HepG2 (cell line): ENCODE measurements around the gene MAN1C1. TPM values are rescaled to one million over a fixed set of nuclear protein-coding genes. Genes with fewer than 3 reads are reported as not detected.
A peak's percentile ranks its signal among the peaks of the same experiment; 100 is the strongest.

ENCODE experiments used
- FOXK1 ChIP-seq: sonication (generic); formaldehyde crosslinking; IDR thresholded peaks from 2 replicates; pipeline ENCODE4 v1.4.0; 2020; ENCODE audit warnings: low read depth, missing genetic modification reagents, borderline replicate concordance
- GATAD1 ChIP-seq: IDR thresholded peaks from 2 replicates; pipeline ENCODE4 v1.6.1; 2016; ENCODE audit warnings: missing genetic modification reagents, missing compliant biosample characterization
- HNRNPLL ChIP-seq: fragments of 200-400 bp; formaldehyde crosslinking; IDR thresholded peaks from 2 replicates; pipeline ENCODE4 v1.6.1; 2017; ENCODE audit warnings: mild to moderate bottlenecking, low read depth, low read length; ENCODE audit not compliant: poor library complexity, severe bottlenecking
- KLF15 ChIP-seq: sonication (generic); formaldehyde crosslinking; IDR thresholded peaks from 2 replicates; pipeline ENCODE4 v1.8.1; 2023; ENCODE audit warnings: borderline replicate concordance, mild to moderate bottlenecking, inconsistent platforms, missing genetic modification reagents, mixed read lengths
- LCORL ChIP-seq, 2 experiments: fragments of 450-650 bp in 1 of 2; sonication (generic) in 1 of 2; formaldehyde crosslinking in 1 of 2; IDR thresholded peaks; 2 replicates each; pipeline versions ENCODE4 v1.5.0 to v1.6.1; 2017 to 2020; ENCODE audit warnings: antibody characterized with exemption in 1 of 2, missing genetic modification reagents in 1 of 2
- NCOA2 ChIP-seq: sonication (generic); formaldehyde crosslinking; IDR thresholded peaks from 2 replicates; pipeline ENCODE4 v1.8.0; 2022; ENCODE audit warnings: inconsistent platforms
- SP4 ChIP-seq: sonication (generic); formaldehyde crosslinking; IDR thresholded peaks from 2 replicates; pipeline ENCODE4 v1.8.1; 2023; ENCODE audit warnings: mild to moderate bottlenecking, missing genetic modification reagents
- YEATS4 ChIP-seq: sonication (generic); formaldehyde crosslinking; IDR thresholded peaks from 2 replicates; pipeline ENCODE4 v1.4.0; 2020; ENCODE audit warnings: missing genetic modification reagents, borderline replicate concordance
- ZNF430 ChIP-seq: sonication (generic); formaldehyde crosslinking; IDR thresholded peaks from 2 replicates; pipeline ENCODE4 v1.9.0; 2021; ENCODE audit warnings: mild to moderate bottlenecking, missing genetic modification reagents
- polyA plus RNA-seq, 8 experiments: library from polyadenylated mRNA; depleted of rRNA in 3 of 8; stranded (reverse) in 7 of 8; unstranded in 1 of 8; fragments of >200 nt; fragmentation: Illumina TruSeq in 4 of 8; extraction: Trizol in 4 of 8; gene quantifications; 2 replicates each; pipeline versions ENCODE4 v1.2.1 to v1.2.3, GENCODE V29; 2011 to 2016; ENCODE audit warnings: low read depth in 4 of 8, missing spikeins in 1 of 8, mixed read lengths in 1 of 8; ENCODE audit not compliant: insufficient read depth in 1 of 8
- total RNA-seq, 5 experiments: library from RNA; depleted of rRNA; stranded (reverse); fragments of >200 nt; fragmentation: Illumina TruSeq; extraction: Trizol; gene quantifications; 2 replicates each; pipeline ENCODE4 v1.2.3, GENCODE V29; 2016; ENCODE audit warnings: low read depth in 1 of 5
- TF ChIP-seq, protein P1 (sequence below): sonication (generic); formaldehyde crosslinking; IDR thresholded peaks from 2 replicates; pipeline ENCODE4 v1.4.0; 2020; ENCODE audit warnings: mild to moderate bottlenecking, missing genetic modification reagents
- TF ChIP-seq, protein P2 (sequence below): sonication (generic); formaldehyde crosslinking; IDR thresholded peaks from 2 replicates; pipeline ENCODE4 v1.5.0; 2020; ENCODE audit warnings: mild to moderate bottlenecking, missing genetic modification reagents

Gene MAN1C1
- total and polyA plus RNA-seq, 2 of the 13 experiments (the other 11 are each of a cell fraction or from before 2014, with no cell fraction given), result 0.18 to 0.49 TPM

DNA sequence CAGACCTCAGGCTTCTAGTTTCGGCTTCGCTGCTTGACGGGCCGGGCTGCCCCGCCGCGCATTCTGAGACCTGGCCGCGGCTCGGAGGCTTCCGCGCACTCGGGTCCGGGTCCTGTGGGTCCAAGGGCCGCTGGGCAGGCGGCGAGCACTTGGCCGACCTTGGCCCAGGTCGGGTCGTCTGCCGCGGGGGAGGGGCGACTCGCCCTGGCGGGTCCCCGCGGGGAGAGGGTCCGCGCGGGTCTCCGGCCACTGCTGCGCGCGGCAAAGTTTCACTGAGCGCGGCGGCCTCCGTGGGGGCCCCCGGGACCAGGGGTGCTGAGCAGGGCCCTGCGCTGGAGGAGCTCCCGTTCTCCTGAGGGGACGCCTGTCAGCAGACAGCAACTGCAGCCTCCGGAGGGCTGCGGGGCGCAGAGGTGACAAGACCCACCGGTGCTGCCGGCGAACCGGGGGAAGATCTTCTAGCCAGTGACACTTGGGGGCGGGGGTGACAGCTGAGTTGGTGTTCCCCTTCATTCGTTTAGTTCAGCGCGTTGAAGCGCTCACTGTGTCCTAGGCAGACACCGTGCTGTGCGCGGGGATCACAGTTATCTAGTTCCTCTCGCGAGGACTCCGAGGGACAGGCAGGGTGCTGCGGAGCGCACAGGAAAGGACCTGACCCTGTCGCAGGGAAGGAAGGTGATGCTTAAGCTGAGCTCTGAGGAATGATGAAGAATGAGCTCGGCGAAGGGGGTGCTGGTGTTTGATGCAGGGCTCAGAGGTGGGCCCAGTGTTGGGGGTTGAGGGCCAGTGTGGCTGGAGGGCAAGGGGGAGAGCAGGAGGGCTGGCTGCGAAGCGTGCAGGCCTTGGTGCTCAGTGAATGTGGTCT, 203.9 kb downstream of the MAN1C1 start (continued):
- TF ChIP-seq, protein P1, sequence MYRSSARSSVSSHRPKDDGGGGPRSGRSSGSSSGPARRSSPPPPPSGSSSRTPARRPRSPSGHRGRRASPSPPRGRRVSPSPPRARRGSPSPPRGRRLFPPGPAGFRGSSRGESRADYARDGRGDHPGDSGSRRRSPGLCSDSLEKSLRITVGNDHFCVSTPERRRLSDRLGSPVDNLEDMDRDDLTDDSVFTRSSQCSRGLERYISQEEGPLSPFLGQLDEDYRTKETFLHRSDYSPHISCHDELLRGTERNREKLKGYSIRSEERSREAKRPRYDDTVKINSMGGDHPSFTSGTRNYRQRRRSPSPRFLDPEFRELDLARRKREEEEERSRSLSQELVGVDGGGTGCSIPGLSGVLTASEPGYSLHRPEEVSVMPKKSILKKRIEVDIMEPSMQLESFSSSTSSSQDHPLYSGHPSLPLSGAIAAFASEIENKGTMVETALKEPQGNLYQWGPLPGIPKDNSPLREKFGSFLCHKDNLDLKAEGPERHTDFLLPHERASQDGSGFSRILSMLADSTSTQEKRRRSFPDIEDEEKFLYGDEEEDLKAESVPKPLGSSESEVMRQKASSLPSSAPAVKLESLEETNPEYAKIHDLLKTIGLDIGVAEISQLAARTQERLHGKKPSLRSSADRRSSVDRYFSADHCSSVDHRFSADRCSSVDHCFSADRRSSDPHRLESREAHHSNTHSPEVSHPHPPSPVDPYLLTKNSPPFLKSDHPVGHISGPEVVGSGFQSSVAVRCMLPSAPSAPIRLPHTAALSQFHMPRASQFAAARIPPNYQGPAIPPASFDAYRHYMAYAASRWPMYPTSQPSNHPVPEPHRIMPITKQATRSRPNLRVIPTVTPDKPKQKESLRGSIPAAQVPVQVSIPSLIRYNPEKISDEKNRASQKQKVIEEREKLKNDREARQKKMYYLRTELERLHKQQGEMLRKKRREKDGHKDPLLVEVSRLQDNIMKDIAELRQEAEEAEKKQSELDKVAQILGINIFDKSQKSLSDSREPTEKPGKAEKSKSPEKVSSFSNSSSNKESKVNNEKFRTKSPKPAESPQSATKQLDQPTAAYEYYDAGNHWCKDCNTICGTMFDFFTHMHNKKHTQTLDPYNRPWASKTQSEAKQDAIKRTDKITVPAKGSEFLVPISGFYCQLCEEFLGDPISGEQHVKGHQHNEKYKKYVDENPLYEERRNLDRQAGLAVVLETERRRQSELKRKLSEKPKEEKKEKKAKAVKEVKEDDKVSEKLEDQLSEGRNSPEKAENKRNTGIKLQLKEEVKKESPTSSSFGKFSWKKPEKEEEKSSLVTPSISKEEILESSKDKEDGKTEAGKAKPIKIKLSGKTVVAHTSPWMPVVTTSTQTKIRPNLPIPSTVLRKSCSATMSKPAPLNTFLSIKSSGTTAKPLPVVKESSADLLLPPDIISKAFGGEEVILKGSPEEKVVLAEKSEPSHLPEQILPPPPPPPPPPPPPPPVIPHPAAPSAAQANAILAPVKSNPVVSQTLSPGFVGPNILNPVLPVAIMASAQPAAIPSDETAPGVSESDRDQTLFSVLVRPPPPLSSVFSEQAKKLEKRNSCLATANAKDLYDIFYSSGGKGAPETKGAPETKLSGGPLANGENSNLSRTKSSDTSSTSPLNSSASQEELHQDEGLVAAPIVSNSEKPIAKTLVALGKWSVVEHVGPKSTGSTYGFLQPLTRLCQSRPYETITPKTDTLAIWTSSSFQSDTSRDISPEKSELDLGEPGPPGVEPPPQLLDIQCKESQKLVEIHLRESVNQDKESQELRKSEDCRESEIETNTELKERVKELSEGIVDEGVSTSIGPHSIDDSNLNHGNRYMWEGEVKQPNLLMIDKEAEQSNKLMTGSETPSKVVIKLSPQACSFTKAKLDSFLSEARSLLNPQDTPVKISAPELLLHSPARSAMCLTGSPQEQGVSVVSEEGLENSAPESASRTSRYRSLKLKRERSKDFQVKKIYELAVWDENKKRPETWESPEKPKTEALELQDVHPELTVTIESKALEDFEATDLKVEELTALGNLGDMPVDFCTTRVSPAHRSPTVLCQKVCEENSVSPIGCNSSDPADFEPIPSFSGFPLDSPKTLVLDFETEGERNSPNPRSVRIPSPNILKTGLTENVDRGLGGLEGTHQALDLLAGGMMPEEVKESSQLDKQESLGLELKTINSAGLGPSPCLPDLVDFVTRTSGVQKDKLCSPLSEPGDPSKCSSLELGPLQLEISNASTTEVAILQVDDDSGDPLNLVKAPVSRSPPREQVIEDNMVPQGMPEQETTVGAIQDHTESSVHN (CRISPR knock-in tag), result 0 out of 2 replicates have a peak, but pooled peaks have one; percentile 68
- TF ChIP-seq, protein P2, sequence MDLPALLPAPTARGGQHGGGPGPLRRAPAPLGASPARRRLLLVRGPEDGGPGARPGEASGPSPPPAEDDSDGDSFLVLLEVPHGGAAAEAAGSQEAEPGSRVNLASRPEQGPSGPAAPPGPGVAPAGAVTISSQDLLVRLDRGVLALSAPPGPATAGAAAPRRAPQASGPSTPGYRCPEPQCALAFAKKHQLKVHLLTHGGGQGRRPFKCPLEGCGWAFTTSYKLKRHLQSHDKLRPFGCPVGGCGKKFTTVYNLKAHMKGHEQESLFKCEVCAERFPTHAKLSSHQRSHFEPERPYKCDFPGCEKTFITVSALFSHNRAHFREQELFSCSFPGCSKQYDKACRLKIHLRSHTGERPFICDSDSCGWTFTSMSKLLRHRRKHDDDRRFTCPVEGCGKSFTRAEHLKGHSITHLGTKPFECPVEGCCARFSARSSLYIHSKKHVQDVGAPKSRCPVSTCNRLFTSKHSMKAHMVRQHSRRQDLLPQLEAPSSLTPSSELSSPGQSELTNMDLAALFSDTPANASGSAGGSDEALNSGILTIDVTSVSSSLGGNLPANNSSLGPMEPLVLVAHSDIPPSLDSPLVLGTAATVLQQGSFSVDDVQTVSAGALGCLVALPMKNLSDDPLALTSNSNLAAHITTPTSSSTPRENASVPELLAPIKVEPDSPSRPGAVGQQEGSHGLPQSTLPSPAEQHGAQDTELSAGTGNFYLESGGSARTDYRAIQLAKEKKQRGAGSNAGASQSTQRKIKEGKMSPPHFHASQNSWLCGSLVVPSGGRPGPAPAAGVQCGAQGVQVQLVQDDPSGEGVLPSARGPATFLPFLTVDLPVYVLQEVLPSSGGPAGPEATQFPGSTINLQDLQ (CRISPR knock-in tag), result no peak
- TF ChIP-seq GATAD1, result peak; percentile 59
- TF ChIP-seq ZNF430 (CRISPR knock-in tag), result peak; percentile 30; the same call in 1 of the 2 replicates
- peak; percentile 14; the same call in 1 of the 2 replicates for TF ChIP-seq NCOA2 (CRISPR knock-in tag)
- TF ChIP-seq HNRNPLL, result peak; percentile 7
- no peak for TF ChIP-seq FOXK1 (CRISPR knock-in tag)
- no peak for TF ChIP-seq KLF15
- no peak for TF ChIP-seq LCORL (IDR thresholded peaks at IDR 0.05)
- TF ChIP-seq LCORL (CRISPR knock-in tag; IDR thresholded peaks at IDR 0.05), result peak; percentile 12; the same call in 1 of the 2 replicates
- peak; percentile 41; the same call in 1 of the 2 replicates for TF ChIP-seq YEATS4 (CRISPR knock-in tag)
- peak; percentile 57; the same call in 1 of the 2 replicates for TF ChIP-seq SP4
